ENCODE data around the gene BAZ1A.

- TF ChIP-seq POLR2A (IDR thresholded peaks at IDR 0.05): no peak
- no peak for TF ChIP-seq CTCF (IDR thresholded peaks at IDR 0.05)
Measured at GRCh38 chr14:34888186-34888585, 13.0 kb upstream of the BAZ1A start.
